MG63 (cell line): ENCODE results near the gene POU1F1. TPM values are rescaled to one million over a fixed set of nuclear protein-coding genes. Genes with fewer than 3 reads are reported as not detected.

Experiments
- DNase-seq: peaks from one replicate; pipeline ENCODE4 v3.0.0-alpha.2; 2020
- H3K27me3 ChIP-seq: fragments of 250-450 bp; sonication (Bioruptor Pico); 2 replicates; pipeline ENCODE4 v1.5.1; 2020; ENCODE audit warnings: mild to moderate bottlenecking, moderate library complexity
- H3K36me3 ChIP-seq: fragments of 250-450 bp; sonication (Bioruptor Pico); 2 replicates; pipeline ENCODE4 v1.5.1; 2020; ENCODE audit warnings: mild to moderate bottlenecking, moderate library complexity
- H3K4me3 ChIP-seq: fragments of 250-450 bp; sonication (Bioruptor Pico); 2 replicates; pipeline ENCODE4 v1.5.1; 2020; ENCODE audit warnings: mild to moderate bottlenecking, moderate library complexity
- H3K9me3 ChIP-seq: fragments of 250-450 bp; sonication (Bioruptor Pico); 2 replicates; pipeline ENCODE4 v1.5.1; 2020; ENCODE audit warnings: mild to moderate bottlenecking, moderate library complexity
- total RNA-seq: library from RNA; depleted of rRNA; stranded (reverse); fragments of >200 nt; shearing (Covaris generic); gene quantifications from 2 replicates; pipeline ENCODE4 v1.2.3, GENCODE V29; 2014; ENCODE audit warnings: low replicate concordance; rRNA removed

Gene POU1F1
- total RNA-seq, 1 experiment from 2014 or later: not detected

- H3K4me3 ChIP-seq: no peak overlapping the region
- no peak for DNase-seq
- H3K27me3 ChIP-seq: no peaks in the 10 kb centered on the region
- H3K9me3 ChIP-seq: no peaks in the 10 kb centered on the region
- no peaks in the 10 kb centered on the region for H3K36me3 ChIP-seq
Observed at GRCh38 chr3:87219611-87220010, 56.8 kb downstream of the POU1F1 start.

GRCh38 chr3:87218560-87218959, 57.8 kb downstream of the POU1F1 start:
- no peaks in the 10 kb centered on the region for H3K27me3 ChIP-seq
- no peak overlapping the region for H3K4me3 ChIP-seq
- no peaks in the 10 kb centered on the region for H3K9me3 ChIP-seq
- no peak for DNase-seq
- no peaks in the 10 kb centered on the region for H3K36me3 ChIP-seq

Other genes with a start within 250 kb of the POU1F1 start
- 13.5 and 14.9 TPM in 2 replicates for gene CHMP2B, start 49.3 kb downstream of the POU1F1 start, total RNA-seq